Smooth muscle cell (in vitro differentiated cells): ENCODE data around the gene THBD. TPM values are rescaled to one million over a fixed set of nuclear protein-coding genes. Genes with fewer than 3 reads are reported as not detected.

Experiments used
- DNase-seq: peaks from one replicate; lab custom pipeline; 2025; ENCODE audit not compliant: unreplicated experiment; lab: John Stamatoyannopoulos, UW
- H2AFZ ChIP-seq: fragments of 200-600 bp; sonication (generic); 2 replicates; pipeline ENCODE4 v1.6.0; 2016; ENCODE audit warnings: antibody characterized with exemption, low read depth, mild to moderate bottlenecking
- H3F3A ChIP-seq: fragments of 200-600 bp; sonication (generic); 2 replicates; pipeline ENCODE4 v1.6.0; 2017; ENCODE audit warnings: antibody characterized with exemption, low read depth
- H3K27ac ChIP-seq: fragments of 200-600 bp; sonication (generic); 2 replicates; pipeline ENCODE4 v1.5.1; 2016; ENCODE audit warnings: low read depth, mild to moderate bottlenecking
- H3K27me3 ChIP-seq: fragments of 200-600 bp; sonication (generic); 2 replicates; pipeline ENCODE4 v1.6.1; 2016; ENCODE audit warnings: low read depth, mild to moderate bottlenecking
- H3K36me3 ChIP-seq: fragments of 200-600 bp; sonication (generic); 2 replicates; pipeline ENCODE4 v1.5.1; 2016; ENCODE audit warnings: low read depth
- H3K4me1 ChIP-seq: fragments of 200-600 bp; sonication (generic); 2 replicates; pipeline ENCODE4 v1.5.1; 2016; ENCODE audit warnings: low read depth
- H3K4me2 ChIP-seq: fragments of 200-600 bp; sonication (generic); 2 replicates; pipeline ENCODE4 v1.6.0; 2016; ENCODE audit warnings: mild to moderate bottlenecking
- H3K4me3 ChIP-seq: fragments of 200-600 bp; sonication (generic); 2 replicates; pipeline ENCODE4 v1.5.1; 2016; ENCODE audit warnings: mild to moderate bottlenecking
- H3K79me2 ChIP-seq: fragments of 200-600 bp; sonication (generic); 2 replicates; pipeline ENCODE4 v1.6.0; 2016; ENCODE audit warnings: low read depth, mild to moderate bottlenecking
- H3K9ac ChIP-seq: fragments of 200-600 bp; sonication (generic); 2 replicates; pipeline ENCODE4 v1.6.0; 2016; ENCODE audit warnings: low read depth
- H3K9me3 ChIP-seq: fragments of 200-600 bp; sonication (generic); replicated peaks from 2 replicates; pipeline ENCODE4 v1.5.1; 2016; ENCODE audit warnings: low read depth
- H4K20me1 ChIP-seq: fragments of 200-600 bp; sonication (generic); 2 replicates; pipeline ENCODE4 v1.6.0; 2016; ENCODE audit warnings: low read depth
- CTCF ChIP-seq: fragments of 200-600 bp; sonication (generic); IDR thresholded peaks from 2 replicates; pipeline ENCODE4 v1.5.1; 2017; ENCODE audit warnings: borderline replicate concordance, mild to moderate bottlenecking, antibody characterized with exemption; ENCODE audit not compliant: insufficient read depth, poor library complexity, severe bottlenecking
- WGBS: methylation state at CpG from one replicate; pipeline ENCODE4 v1.1.7; 2016; ENCODE audit warnings: low lambda C conversion rate; 5-methylcytosine and 5-hydroxymethylcytosine counted together
- polyA plus RNA-seq: library from polyadenylated mRNA; unstranded; fragments of >200 nt; fragmentation: Nextera tagmentation; extraction: Ambion mirVana; gene quantifications from 2 replicates; pipeline ENCODE4 v1.2.1, GENCODE V29; 2016
- total RNA-seq: library from RNA; depleted of rRNA; stranded (reverse); fragments of >200 nt; gene quantifications from 2 replicates; pipeline ENCODE4 v1.2.3, GENCODE V29; 2014

The THBD gene
- total and polyA plus RNA-seq, 2 experiments from 2014 or later, result 9.9 to 10.0 TPM

- WGBS, result 96% methylated on average over 1 of the region's 1 CpG
- H3K27ac ChIP-seq, result no peak overlapping the region
- no peaks in the 10 kb centered on the region for H3F3A ChIP-seq
- H3K4me3 ChIP-seq, result no peak overlapping the region
- H3K27me3 ChIP-seq, result no peaks in the 10 kb centered on the region
- no peak overlapping the region for H3K9ac ChIP-seq
- no peaks in the 10 kb centered on the region for H3K79me2 ChIP-seq
- DNase-seq, result no peak
- no peak for TF ChIP-seq CTCF
- no peaks in the 10 kb centered on the region for H3K9me3 ChIP-seq
- no peaks in the 10 kb centered on the region for H3K4me1 ChIP-seq
- no peak overlapping the region for H2AFZ ChIP-seq
- no peak overlapping the region for H3K4me2 ChIP-seq
- H3K36me3 ChIP-seq, result no peaks in the 10 kb centered on the region
- H4K20me1 ChIP-seq, result no peaks in the 10 kb centered on the region
Observed at GRCh38 chr20:23021541-23021940, 27.9 kb downstream of the THBD start.

GRCh38 chr20:23020230-23021018 is 29.0 kb downstream of the THBD start:
- Histone ChIP-seq H4K20me1 (no peaks in the 10 kb centered on the region), H3K4me1 (no peaks in the 10 kb centered on the region), H2AFZ (no peak overlapping the region), H3K4me2 (no peak overlapping the region), H3K4me3 (no peak overlapping the region), H3K79me2 (no peaks in the 10 kb centered on the region), H3K9ac (no peak overlapping the region), H3K27me3 (no peaks in the 10 kb centered on the region), H3F3A (no peaks in the 10 kb centered on the region), H3K36me3 (no peaks in the 10 kb centered on the region), H3K27ac (no peak overlapping the region), H3K9me3 (no peaks in the 10 kb centered on the region)
- 86% methylated on average over 12 of the region's 12 CpGs for WGBS
- DNase-seq, result no peak
- no peak for TF ChIP-seq CTCF

GRCh38 chr20:23019403-23019802 is 30.1 kb downstream of the THBD start:
- WGBS, result 84% methylated on average over 7 of the region's 7 CpGs
- no peak for TF ChIP-seq CTCF

GRCh38 chr20:23018941-23019340 is 30.5 kb downstream of the THBD start:
- no peak overlapping the region for H3K4me2 ChIP-seq
- no peak overlapping the region for H2AFZ ChIP-seq
- no peak overlapping the region for H3K4me3 ChIP-seq
- TF ChIP-seq CTCF, result no peak
- no peaks in the 10 kb centered on the region for H3K9me3 ChIP-seq
- 93% methylated on average over 11 of the region's 11 CpGs for WGBS
- no peak overlapping the region for H3K9ac ChIP-seq
- no peaks in the 10 kb centered on the region for H3F3A ChIP-seq
- H3K79me2 ChIP-seq, result no peaks in the 10 kb centered on the region
- no peak overlapping the region for H3K27ac ChIP-seq
- no peaks in the 10 kb centered on the region for H3K27me3 ChIP-seq
- H3K36me3 ChIP-seq, result no peaks in the 10 kb centered on the region
- no peak for DNase-seq
- H3K4me1 ChIP-seq, result no peaks in the 10 kb centered on the region
- H4K20me1 ChIP-seq, result no peaks in the 10 kb centered on the region

More at GRCh38 chr20:23019403-23019802, 30.1 kb downstream of the THBD start:
- H3K9ac ChIP-seq, result no peak overlapping the region
- DNase-seq, result no peak
- no peaks in the 10 kb centered on the region for H4K20me1 ChIP-seq
- H3K79me2 ChIP-seq, result no peaks in the 10 kb centered on the region
- no peaks in the 10 kb centered on the region for H3K4me1 ChIP-seq
- no peak overlapping the region for H2AFZ ChIP-seq
- no peaks in the 10 kb centered on the region for H3K9me3 ChIP-seq
- no peaks in the 10 kb centered on the region for H3F3A ChIP-seq
- H3K4me2 ChIP-seq, result no peak overlapping the region
- no peak overlapping the region for H3K4me3 ChIP-seq
- no peaks in the 10 kb centered on the region for H3K36me3 ChIP-seq
- H3K27me3 ChIP-seq, result no peaks in the 10 kb centered on the region
- H3K27ac ChIP-seq, result no peak overlapping the region
